A204.1 (cell line): ENCODE measurements around the gene DDX28.

Experiments used
- FAIRE-seq: peaks from 2 replicates; lab custom pipeline; 2012; peaks lifted over from hg19 to GRCh38; lab: Jason Lieb, UNC

DDX28 gene, protein sequence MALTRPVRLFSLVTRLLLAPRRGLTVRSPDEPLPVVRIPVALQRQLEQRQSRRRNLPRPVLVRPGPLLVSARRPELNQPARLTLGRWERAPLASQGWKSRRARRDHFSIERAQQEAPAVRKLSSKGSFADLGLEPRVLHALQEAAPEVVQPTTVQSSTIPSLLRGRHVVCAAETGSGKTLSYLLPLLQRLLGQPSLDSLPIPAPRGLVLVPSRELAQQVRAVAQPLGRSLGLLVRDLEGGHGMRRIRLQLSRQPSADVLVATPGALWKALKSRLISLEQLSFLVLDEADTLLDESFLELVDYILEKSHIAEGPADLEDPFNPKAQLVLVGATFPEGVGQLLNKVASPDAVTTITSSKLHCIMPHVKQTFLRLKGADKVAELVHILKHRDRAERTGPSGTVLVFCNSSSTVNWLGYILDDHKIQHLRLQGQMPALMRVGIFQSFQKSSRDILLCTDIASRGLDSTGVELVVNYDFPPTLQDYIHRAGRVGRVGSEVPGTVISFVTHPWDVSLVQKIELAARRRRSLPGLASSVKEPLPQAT

DNA sequence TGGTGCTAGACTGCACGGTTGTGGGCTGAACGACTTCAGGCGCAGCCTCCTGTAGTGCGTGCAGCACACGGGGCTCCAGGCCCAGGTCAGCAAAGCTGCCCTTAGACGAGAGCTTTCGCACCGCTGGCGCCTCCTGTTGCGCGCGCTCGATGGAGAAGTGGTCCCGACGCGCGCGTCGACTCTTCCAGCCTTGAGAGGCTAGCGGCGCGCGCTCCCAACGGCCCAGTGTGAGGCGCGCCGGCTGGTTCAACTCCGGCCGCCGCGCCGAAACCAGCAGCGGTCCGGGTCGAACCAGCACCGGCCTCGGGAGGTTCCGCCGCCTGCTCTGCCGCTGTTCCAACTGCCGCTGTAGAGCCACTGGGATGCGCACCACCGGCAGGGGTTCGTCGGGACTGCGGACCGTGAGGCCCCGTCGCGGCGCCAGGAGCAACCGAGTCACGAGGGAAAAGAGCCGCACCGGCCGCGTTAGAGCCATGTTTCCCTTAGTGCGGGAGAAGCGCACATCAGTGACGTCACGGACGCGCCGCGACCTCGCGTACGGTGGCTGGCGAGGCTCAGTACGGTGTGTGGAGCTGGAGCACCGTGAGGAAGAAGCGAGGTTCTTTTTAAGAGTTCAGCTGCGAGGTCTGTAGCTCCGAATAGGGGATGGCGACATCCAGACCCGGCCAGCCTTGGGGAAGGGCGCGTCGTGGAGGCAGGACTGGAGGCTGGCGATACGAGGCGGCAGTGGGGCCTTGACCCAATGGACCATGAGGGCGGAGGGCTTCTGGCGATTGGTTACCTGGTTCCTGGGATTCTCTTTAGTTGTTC is at the start of gene DDX28, which contains the start of gene DUS2:
Gene DDX28 (minus strand): TSS at position 505 of the 810 bp plus-strand sequence. CDS start 30 bp downstream, at position 475.
Gene DUS2 (plus strand): TSS at position 557 of the 810 bp plus-strand sequence. CDS start 14,740 bp downstream, outside the sequence.
- FAIRE-seq = no peak

DNA sequence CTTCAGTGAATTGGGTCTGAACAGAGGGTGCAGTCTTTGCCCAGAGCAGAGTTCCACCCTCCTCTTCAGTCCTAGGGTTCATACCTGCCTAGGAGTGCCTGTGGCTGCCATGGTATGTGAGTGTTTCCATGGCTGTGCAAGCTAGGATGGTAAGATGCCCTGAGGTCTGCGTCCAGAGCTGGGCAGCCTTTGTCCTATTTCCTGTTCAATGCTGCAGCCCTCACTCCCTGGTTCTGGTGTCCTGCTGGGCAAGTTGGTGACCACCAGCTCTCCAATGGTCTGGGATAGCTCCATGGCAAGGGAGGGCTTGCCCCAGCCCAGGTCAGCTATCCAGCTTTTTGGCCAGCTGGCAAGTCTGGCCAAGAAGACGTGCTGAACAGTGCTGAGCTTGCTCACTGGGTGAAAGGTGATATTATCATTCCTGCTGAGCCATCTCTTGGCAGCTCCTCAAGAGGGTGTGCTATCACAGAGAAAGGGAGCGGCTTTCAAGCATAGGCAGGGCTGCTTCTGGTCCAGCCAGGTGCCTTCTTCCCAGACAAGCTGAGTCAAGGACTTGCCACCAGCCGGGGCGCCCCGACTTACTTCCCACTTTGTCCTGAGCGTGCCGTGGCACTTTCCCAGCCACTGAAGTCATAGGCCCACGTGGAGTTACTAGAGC is 49.1 kb upstream of the DDX28 start:
- FAIRE-seq = no peak

DNA sequence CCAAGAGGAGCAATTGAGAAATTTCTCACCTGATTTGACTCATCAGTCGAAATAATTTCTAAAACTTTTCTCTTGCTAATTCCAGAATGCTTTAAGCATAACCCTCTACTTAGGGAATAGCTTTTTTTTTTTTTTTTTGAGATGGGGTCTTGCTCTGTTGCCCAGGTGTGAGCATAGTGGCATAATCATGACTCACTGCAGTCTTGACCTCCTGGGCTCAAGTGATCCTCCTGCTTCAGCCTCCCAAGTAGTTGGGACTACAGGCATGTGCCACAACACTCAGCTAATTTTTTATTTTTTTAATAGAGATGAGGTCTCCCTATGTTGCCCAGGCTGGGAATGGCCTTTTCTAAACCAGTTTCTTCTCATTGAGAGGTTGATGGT is 48.5 kb upstream of the DDX28 start:
- no peak for FAIRE-seq

DNA sequence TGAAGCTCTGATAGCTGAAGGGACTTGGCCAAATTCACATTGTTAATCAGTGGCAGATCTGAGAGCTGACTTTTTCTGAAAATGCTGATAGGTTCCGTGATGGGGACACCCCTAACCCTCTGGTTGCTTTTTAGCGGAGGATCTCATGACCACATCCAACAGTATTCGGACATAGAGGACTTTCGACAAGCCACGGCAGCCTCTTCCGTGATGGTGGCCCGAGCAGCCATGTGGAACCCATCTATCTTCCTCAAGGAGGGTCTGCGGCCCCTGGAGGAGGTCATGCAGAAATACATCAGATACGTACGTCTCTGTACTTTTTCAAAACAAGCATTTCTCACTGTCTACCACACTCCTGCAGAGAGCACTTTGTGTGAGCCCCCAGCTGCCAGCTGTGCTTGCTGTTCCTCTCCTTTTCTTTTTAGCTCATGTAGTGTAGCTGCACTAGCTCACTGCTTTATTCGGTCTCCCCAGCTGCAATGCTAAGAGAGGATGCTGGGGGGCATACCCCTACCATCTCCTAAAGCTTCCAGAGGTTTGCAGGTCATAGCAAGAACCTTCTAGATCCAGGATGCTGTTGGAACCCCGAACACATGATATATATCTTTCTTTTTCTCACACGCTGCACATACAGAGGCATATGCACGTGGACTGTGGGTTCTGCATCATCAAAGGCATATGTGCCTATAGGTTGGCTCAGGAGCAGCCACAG is 47.9 kb upstream of the DDX28 start:
- no peak for FAIRE-seq

DNA sequence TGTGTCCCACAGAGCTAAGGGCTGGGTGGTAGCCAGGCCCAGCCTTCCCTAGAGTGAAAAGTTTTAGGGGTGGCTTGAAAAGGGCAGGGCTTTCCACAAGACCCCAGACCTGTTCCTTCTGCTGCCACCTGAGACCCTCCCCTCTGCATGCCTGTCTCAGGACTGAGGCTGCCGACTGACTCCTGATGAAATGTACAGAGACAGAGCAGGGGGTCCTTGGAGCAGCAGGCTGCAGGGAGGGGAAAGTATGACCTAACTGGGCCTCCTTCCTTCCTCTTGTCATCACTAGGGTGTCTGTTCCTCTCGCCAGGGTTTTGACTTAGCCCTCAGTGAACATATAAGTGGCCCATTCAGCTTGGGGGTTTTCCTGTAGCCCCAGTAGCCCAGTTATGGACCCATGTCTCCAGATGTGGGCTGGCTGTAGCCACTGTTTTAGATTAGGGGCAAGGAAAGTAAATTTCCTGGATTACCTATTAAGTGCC is 47.3 kb upstream of the DDX28 start:
- no peak for FAIRE-seq

DNA sequence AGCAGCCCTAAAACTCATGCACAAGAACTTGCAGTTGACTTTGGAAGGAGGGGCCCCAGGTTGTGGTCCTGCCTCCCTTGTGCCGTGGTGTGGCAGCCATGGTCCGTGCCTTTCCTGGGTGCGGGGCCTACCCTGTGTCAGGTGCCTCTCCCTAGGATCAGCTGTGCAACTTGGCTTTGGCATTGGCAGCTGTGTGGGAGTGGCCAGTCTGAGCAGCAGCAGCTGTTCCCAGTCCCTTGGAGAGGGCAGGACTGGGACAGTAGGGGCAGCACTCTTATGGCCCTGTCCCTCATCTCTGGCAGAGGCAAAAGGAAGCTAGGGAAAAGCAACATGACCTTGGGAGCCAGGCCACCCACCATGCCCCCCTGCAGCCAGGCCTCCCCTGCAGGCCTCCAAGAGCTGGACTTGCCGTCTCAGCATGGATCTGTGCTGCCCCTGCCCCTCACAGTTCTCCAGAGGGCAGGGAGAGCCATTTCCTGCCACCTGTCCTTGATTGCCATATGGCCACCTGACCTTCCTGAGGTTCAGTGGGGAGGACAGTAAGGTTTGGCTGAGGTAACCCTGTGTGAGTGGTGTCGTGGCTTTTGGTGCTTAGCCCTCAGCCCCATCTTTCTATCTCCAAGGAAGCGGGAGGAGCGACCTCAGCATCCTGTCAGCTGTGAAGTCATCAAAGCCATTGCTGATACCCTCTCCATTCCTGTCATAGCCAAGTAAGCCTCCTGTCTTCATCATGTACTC is 46.6 kb upstream of the DDX28 start:
- FAIRE-seq = no peak

DNA sequence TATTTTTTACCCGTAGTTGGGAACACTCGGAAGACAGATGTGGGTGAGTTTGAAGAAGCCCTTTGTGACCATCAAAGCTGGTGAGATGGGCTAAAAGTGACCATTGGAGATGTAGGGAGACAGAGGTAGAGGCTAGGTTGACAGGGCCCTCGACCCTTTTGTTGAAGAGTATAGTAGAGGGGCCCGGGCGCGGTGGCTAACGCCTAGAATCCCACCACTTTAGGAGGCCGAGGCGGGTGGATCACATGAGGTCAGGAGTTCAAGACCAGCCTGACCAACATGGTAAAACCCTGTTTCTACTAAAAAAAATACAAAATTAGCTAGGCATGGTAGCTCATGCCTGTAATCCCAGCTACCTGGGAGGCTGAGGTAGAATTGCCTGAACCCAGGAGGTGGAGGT is 45.9 kb upstream of the DDX28 start:
- no peak for FAIRE-seq

DNA sequence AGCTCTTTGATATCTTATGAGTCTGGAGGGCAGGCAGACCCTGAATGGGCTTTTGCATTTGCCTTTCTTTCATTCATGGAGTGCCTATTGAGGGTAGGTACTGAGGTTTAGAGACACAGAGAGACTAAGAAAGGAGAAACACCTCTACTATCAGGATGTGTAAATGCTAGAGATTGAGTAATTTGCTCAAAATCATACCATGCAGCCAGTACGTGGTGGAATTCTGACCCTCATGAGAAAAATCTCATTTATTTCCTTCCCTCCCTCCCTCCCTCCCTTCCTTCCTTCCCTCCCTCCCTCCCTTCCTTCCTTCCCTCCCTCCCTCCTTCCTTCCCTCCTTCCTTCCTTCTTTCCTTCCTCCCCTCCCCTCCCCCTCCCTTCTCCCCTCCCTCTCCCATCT is 43.7 kb upstream of the DDX28 start:
- FAIRE-seq = no peak

DNA sequence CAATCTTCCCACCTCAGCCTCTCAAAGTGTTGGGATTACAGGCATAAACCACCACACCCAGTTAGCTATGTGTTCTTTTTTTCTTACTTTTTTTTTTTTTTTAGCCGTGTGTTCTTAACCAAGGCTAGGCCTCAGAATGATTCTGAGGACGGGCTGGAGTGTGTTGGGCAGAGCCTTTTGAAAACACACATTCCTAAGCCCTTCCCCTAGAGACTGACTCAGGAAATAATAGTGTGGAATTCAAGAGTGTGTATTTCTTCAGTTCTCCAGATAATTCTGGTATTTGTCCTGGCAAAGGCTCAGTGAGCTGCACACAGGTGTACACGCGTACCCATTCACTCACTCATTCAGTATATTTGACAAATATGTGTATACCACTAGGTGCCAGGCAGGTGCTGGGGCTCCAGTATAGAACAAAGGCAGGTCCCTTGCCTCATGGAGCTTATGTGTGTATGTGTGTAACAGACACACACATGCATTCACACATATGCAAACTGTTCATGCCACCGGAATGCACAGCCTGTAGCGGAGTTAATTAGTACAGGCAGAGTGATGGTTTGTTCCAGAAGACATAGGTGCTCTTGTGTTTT is 42.8 kb upstream of the DDX28 start:
- no peak for FAIRE-seq

DNA sequence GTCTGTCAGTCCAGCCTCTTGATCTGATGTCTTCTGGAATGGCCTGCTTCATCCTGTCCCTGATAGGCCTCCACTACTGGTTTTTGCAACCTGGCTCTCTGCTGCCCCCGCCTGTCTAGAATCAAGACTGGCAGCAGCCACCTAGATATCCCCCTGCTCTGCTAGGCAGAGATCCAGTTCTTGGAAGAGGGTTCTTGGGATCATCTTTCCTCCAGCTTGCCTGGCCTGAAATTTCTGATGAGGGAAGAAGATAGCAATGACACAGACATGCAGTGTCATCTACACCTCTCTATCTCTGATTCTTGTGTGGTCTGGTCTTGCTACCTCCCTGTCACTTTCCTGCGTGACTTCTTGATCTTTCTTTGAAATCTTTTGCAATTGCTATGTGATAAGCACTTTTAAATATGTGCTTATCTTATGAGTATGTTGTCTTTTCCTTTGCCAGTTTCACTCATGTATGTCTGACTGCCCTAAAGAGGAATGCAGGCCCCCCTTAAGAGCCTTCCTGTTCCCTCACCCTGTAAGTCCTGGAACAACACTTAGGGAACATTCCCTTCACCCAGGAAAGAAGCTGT is 41.8 kb upstream of the DDX28 start:
- no peak for FAIRE-seq

DNA sequence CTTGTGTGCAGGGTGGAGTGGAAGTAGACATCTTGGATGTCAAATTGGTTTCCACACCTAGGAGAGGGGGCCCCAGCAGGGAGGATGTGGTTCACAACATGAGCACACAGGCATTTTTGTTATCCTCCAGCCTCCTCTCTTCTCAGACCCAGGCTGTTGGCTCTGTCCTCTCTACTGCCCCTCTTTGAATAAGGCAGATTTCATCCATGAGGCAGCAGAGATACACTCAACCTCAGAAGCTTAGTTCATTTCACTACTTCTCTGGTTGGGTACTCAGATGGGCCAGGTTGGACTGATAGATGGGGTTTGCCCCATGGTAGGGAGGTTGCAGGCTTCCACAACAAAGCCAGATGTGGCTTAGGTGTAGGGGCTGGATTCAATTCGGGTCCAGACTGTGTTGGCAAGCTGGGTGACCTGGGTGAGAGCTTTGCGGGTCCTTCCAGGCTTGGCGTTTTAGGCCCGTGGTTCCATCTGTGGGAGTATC is 39.9 kb upstream of the DDX28 start:
- FAIRE-seq = no peak

DNA sequence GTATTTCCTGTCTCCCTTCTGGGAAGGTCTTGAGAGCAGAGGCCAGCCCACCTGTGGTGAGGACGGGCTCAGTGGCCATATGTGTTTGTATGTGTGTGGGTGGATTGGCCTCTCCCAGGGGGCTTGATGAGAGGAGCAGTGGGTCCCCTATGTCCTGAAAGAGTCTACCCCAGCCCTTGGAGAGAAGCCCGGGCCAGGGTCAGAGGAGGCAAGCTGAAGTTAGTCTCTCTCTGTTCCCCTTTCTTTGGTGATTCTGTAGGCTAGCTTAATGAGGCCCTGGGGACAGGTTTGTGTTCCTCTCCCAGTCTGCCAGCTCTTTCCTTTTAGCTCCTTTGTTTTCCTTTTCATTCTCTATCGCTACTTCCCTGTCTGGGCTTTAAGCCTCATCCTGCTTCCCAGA is 38.4 kb upstream of the DDX28 start:
- no peak for FAIRE-seq

DNA sequence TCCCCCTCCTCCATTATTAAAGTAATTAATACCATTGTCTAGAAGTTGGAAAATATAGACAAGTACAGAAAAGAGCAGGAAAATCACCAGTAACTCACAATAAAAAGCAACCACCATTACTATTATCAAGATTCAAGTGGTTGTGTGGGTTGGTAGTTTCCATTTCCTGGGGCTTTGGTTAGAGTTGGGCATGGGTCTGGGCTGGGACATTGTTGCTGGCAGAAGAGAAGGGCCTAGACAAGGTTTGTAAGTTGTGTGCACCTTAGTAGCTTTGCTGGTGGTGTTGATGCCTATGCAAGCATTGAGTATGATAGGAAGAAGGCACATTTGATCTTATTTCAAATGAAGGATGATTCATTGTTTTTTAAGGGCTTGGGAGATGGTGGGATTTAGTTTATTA is 36.8 kb upstream of the DDX28 start:
- FAIRE-seq = no peak

DNA sequence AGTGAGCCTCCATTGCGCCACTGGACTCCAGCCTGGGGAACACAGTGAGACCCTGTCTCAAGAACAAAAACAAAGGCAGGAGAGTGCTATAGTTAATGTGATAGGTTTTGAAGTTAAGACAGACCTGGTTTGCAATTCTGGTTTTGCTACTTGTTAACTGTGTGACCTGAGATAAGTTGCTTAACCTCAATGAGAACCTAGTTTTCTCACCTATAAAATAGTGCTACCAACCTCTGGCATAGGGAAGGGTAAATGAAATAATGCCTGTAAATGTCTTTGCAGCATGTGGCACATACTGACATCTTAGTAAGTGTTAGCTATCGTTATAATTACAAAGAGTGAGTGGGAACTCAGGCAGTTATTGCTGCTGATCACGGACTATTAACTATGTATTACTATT is 32.4 kb upstream of the DDX28 start:
- no peak for FAIRE-seq

DNA sequence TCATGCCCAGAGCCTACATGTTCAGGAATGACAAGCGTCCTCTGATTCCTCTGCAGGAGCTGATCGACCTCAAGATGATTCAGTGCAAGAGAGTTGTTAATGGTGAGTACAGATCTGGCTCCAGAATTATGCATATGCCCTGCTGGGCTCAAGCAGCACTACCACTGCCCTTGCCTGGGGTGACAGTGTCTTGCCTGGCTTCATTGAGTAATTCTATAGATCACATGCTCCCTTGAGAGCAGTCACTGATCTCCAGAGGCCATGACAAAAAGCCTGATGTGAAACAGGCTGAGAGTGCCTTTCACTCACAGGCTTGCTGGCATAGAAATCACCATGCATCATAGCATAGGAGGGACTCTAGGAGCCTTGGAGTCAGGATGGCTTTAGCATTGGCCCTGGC is 26.4 kb upstream of the DDX28 start:
- FAIRE-seq = no peak

DNA sequence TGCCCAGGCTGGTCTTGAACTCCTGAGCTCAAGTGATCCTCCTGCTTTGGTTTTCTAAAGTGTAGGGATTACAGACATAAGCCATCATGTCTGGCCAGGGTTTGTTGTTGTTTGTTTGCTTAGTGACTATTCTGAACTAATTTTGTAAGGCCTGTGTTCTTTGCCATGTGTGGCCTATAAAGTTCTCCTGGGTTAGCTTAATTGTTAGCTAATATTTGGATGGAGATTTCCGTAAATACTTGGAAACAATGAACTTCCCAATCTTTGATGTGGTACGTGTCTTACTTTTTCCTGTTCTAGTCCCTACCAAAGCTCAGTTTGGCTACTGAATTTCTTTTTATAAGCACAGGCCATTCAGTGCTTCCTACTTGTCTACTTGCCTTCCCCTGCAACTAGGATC is 25.0 kb upstream of the DDX28 start:
- FAIRE-seq = no peak

DNA sequence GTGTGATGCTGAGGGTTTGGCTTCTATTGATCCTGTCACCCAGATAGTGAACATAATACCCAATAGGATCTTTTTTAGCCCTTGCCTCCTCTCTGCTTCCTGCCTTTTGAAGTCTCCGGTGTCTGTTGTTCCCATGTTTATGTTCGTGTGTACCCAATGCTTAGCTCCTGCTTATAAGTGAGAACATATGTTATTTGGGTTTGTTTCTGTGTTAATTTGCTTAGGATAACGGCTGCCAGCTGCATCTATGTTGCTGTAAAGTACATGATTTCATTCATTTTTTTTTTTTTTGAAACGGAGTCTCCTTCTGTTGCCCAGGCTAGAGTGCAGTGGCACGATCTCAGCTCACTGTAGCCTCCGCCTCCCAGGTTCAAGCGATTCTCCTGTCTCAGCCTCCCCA is 23.1 kb upstream of the DDX28 start:
- no peak for FAIRE-seq

DNA sequence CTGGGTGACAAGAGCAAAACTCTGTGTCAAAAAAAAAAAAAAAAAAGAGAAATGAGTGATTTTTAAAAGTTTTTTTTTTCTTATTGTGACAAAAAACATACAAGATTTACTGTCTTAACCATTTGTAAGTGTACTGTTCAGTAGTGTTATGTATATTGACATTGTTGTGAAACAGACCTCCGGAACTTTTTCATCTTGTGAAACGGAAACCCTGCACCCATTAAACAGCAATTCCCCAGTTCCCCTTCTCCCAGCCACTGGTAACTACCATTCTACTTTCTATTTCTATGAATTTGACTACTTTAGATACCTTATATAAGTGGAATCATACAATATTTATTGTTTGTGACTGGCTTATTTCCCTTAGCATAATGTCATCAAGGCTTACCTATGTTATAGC is 18.8 kb upstream of the DDX28 start:
- no peak for FAIRE-seq

DNA sequence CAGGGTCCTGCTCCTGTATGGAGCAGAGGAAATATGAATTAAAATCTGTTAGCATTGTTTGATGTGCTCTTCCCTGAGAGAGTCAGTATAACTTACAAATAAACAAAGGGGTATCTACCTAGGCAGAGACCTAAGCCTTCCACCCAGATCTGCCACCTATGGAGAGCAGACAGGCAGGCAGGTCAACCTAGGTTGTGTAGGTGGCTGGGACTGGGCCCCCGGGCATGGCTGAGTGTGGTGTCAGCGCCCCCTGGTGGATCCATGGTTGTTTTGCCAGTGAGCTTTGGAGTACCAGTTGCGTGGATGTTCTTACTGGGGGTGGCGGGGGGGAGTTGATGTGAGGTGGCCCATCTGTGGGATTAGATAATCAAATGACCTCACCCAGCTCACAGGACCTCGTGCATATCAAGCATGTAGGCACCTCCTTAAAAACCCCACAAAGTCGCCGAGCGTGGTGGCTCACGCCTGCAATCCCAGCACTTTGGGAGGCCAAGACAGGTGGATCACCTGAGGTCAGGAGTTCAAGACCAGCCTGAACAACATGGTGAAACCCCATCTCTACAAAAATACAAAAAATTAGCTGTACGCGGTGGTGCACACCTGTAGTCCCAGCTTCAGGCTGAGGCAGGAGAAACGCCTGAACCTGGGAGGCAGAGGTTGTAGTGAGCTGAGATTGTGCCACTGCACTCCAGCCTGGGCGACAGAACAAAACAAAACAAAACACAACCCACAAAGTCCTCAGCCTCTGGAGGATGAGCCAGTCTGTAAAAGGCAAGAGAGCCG is 17.7 kb upstream of the DDX28 start:
- no peak for FAIRE-seq
